SK-N-SH (cell line): ENCODE measurements around the gene TGFB2.

Experiments
- CTCF ChIP-seq: fragments of 200-600 bp; sonication (generic); IDR thresholded peaks from 2 replicates; pipeline ENCODE4 v1.6.1; 2017; ENCODE audit warnings: antibody characterized with exemption, mild to moderate bottlenecking, moderate library complexity
- EP300 ChIP-seq, 2 experiments: IDR thresholded peaks; 2 replicates each; pipeline versions ENCODE4 v1.4.0 to v1.6.1; 2012; ENCODE audit warnings: borderline replicate concordance in 1 of 2, low read depth in 1 of 2, low read length in 1 of 2
- IRF3 ChIP-seq: fragments of 150-350 bp; IDR thresholded peaks from 2 replicates; pipeline ENCODE4 v1.6.1; 2016; ENCODE audit warnings: mild to moderate bottlenecking, low read depth, low read length
- NFIC ChIP-seq: IDR thresholded peaks from 2 replicates; pipeline ENCODE4 v1.4.0; 2012; ENCODE audit warnings: borderline replicate concordance
- REST ChIP-seq: IDR thresholded peaks from 2 replicates; pipeline ENCODE4 v1.6.1; 2012; ENCODE audit warnings: mild to moderate bottlenecking, low read depth, low read length, moderate library complexity
- RFX5 ChIP-seq: IDR thresholded peaks from 2 replicates; pipeline ENCODE4 v1.6.1; 2012; ENCODE audit warnings: mild to moderate bottlenecking, improper control_type of control experiment, low read length
- SIN3A ChIP-seq: IDR thresholded peaks from 2 replicates; pipeline ENCODE4 v1.6.1; 2012; ENCODE audit warnings: low read depth, mild to moderate bottlenecking, low read length, moderate library complexity, borderline replicate concordance
- TAF1 ChIP-seq: IDR thresholded peaks from 2 replicates; pipeline ENCODE4 v1.6.1; 2012; ENCODE audit warnings: low read depth, mild to moderate bottlenecking, low read length, moderate library complexity, borderline replicate concordance
- USF2 ChIP-seq: fragments of 150-350 bp; IDR thresholded peaks from 2 replicates; pipeline ENCODE4 v1.6.1; 2017; ENCODE audit warnings: antibody characterized with exemption, low read length, low read depth, borderline replicate concordance
- ZBTB33 ChIP-seq: IDR thresholded peaks from 2 replicates; pipeline ENCODE4 v1.4.0; 2012; ENCODE audit warnings: low read depth, borderline replicate concordance

GRCh38 chr1:218336328-218336727, 8.8 kb upstream of the TGFB2 start:
- no peak for TF ChIP-seq SIN3A
- TF ChIP-seq RFX5: no peak
- TF ChIP-seq ZBTB33: no peak
- no peak for TF ChIP-seq CTCF
- no peak for TF ChIP-seq TAF1
- TF ChIP-seq NFIC: no peak
- TF ChIP-seq IRF3: no peak
- peak in 1 of 2 experiments; percentile 51; a peak in 1 of 4 replicates for TF ChIP-seq EP300 (IDR thresholded peaks at IDR 0.05; ENCODE audit: borderline replicate concordance in 1 of 2, low read depth in 1 of 2, low read length in 1 of 2)
- no peak for TF ChIP-seq USF2
- TF ChIP-seq REST: no peak
